HEK293 (cell line): ENCODE data around the gene MBTD1.
"Not testable (repeated sequence)": the region's sequence is repeated elsewhere in the genome, so short reads cannot be mapped to it uniquely, and the experiment has no call there.

Experiments used
- CTCF ChIA-PET: fragments of 350-600 bp; formaldehyde crosslinking; extraction: SDS; loops from one replicate; lab custom pipeline; 2021; ENCODE audit warnings: antibody characterized with exemption; lab: Yijun Ruan, JAX
- POLR2A ChIA-PET: fragments of 300-600 bp; formaldehyde crosslinking; extraction: SDS; loops from one replicate; lab custom pipeline; 2020; ENCODE audit warnings: antibody characterized with exemption, inconsistent platforms; lab: Yijun Ruan, JAX
- H3K27ac ChIP-seq: fragments of 200-500 bp; sonication (Bioruptor generic); 2 replicates; pipeline ENCODE4 v1.5.1; 2014; ENCODE audit warnings: low read depth, low read length, control low read depth, inconsistent platforms; ENCODE audit errors: extremely low read depth
- H3K36me3 ChIP-seq, 2 experiments: fragments of 200-500 bp in 1 of 2; sonication (Bioruptor generic) in 1 of 2; 1 replicate in 1 of 2; 2 replicates in 1 of 2; pipeline ENCODE4 v1.5.1; 2014 to 2017; ENCODE audit warnings: inconsistent platforms in 2 of 2, low read length in 2 of 2; ENCODE audit not compliant: control insufficient read depth in 2 of 2, insufficient read depth in 1 of 2
- H3K4me1 ChIP-seq: fragments of 200-500 bp; sonication (Bioruptor generic); 2 replicates; pipeline ENCODE4 v1.5.1; 2014; ENCODE audit warnings: mild to moderate bottlenecking, low read length, inconsistent platforms; ENCODE audit not compliant: control insufficient read depth, insufficient read depth
- H3K4me3 ChIP-seq: 2 replicates; pipeline ENCODE4 v1.5.1; 2011; ENCODE audit warnings: low read depth, mild to moderate bottlenecking, control low read depth, low read length, moderate library complexity
- H3K9me3 ChIP-seq: fragments of 200-500 bp; sonication (Bioruptor generic); 2 replicates; pipeline ENCODE4 v1.5.1; 2014; ENCODE audit warnings: low read depth, low read length, inconsistent platforms; ENCODE audit not compliant: control insufficient read depth, insufficient read depth
- GLIS2 ChIP-seq: fragments of 450-650 bp; formaldehyde crosslinking; IDR thresholded peaks from 2 replicates; pipeline ENCODE4 v1.5.1; 2016; ENCODE audit warnings: missing biosample characterization, missing genetic modification characterization
- KLF16 ChIP-seq: fragments of 450-650 bp; formaldehyde crosslinking; IDR thresholded peaks from 2 replicates; pipeline ENCODE4 v1.5.1; 2017; ENCODE audit warnings: missing biosample characterization, missing genetic modification characterization
- ZBTB1 ChIP-seq: fragments of 450-650 bp; formaldehyde crosslinking; IDR thresholded peaks from 2 replicates; pipeline ENCODE4 v1.5.1; 2016; ENCODE audit warnings: missing biosample characterization, missing genetic modification characterization
- ZBTB20 ChIP-seq: fragments of 450-650 bp; formaldehyde crosslinking; IDR thresholded peaks from 2 replicates; pipeline ENCODE4 v1.5.1; 2016; ENCODE audit warnings: missing biosample characterization, missing genetic modification characterization
- ZFP41 ChIP-seq: fragments of 450-650 bp; formaldehyde crosslinking; IDR thresholded peaks from 2 replicates; pipeline ENCODE4 v1.5.1; 2016; ENCODE audit warnings: missing biosample characterization, missing genetic modification characterization, borderline replicate concordance
- ZNF146 ChIP-seq: fragments of 450-650 bp; formaldehyde crosslinking; IDR thresholded peaks from 2 replicates; pipeline ENCODE4 v1.5.1; 2016; ENCODE audit warnings: missing biosample characterization, missing genetic modification characterization
- ZNF391 ChIP-seq: fragments of 450-650 bp; formaldehyde crosslinking; IDR thresholded peaks from 2 replicates; pipeline ENCODE4 v1.5.1; 2016; ENCODE audit warnings: low read depth, missing biosample characterization, missing genetic modification characterization, borderline replicate concordance
- ZNF416 ChIP-seq: fragments of 450-650 bp; formaldehyde crosslinking; IDR thresholded peaks from 2 replicates; pipeline ENCODE4 v1.5.1; 2016; ENCODE audit warnings: missing biosample characterization, missing genetic modification characterization
- ZNF560 ChIP-seq: fragments of 450-650 bp; formaldehyde crosslinking; IDR thresholded peaks from 2 replicates; pipeline ENCODE4 v1.5.1; 2017; ENCODE audit warnings: missing biosample characterization, missing genetic modification characterization, borderline replicate concordance
- ZNF561 ChIP-seq: fragments of 450-650 bp; IDR thresholded peaks from 2 replicates; pipeline ENCODE4 v1.5.1; 2018; ENCODE audit warnings: missing biosample characterization, missing genetic modification characterization, borderline replicate concordance
- ZNF658 ChIP-seq: fragments of 450-650 bp; formaldehyde crosslinking; IDR thresholded peaks from 2 replicates; pipeline ENCODE4; 2016; ENCODE audit warnings: missing biosample characterization, missing genetic modification characterization
- ZNF677 ChIP-seq: fragments of 450-650 bp; IDR thresholded peaks from 2 replicates; pipeline ENCODE4 v1.5.0; 2018; ENCODE audit warnings: missing biosample characterization, mild to moderate bottlenecking, missing genetic modification characterization, moderate library complexity
- ZNF747 ChIP-seq: fragments of 450-650 bp; formaldehyde crosslinking; IDR thresholded peaks from 2 replicates; pipeline ENCODE4 v1.5.1; 2016; ENCODE audit warnings: missing biosample characterization, missing genetic modification characterization
- TF ChIP-seq, protein P1 (sequence below): fragments of 450-650 bp; formaldehyde crosslinking; IDR thresholded peaks from 2 replicates; pipeline ENCODE4 v1.5.1; 2016; ENCODE audit warnings: missing biosample characterization, missing genetic modification characterization
- TF ChIP-seq, protein P2 (sequence below): fragments of 450-650 bp; formaldehyde crosslinking; IDR thresholded peaks from 2 replicates; pipeline ENCODE4 v1.5.1; 2017; ENCODE audit warnings: missing biosample characterization, mild to moderate bottlenecking, missing genetic modification characterization, moderate library complexity
- TF ChIP-seq, protein P3 (sequence below): fragments of 450-650 bp; formaldehyde crosslinking; IDR thresholded peaks from 2 replicates; pipeline ENCODE4 v1.5.1; 2016; ENCODE audit warnings: missing biosample characterization, missing genetic modification characterization

The MBTD1 gene

DNA sequence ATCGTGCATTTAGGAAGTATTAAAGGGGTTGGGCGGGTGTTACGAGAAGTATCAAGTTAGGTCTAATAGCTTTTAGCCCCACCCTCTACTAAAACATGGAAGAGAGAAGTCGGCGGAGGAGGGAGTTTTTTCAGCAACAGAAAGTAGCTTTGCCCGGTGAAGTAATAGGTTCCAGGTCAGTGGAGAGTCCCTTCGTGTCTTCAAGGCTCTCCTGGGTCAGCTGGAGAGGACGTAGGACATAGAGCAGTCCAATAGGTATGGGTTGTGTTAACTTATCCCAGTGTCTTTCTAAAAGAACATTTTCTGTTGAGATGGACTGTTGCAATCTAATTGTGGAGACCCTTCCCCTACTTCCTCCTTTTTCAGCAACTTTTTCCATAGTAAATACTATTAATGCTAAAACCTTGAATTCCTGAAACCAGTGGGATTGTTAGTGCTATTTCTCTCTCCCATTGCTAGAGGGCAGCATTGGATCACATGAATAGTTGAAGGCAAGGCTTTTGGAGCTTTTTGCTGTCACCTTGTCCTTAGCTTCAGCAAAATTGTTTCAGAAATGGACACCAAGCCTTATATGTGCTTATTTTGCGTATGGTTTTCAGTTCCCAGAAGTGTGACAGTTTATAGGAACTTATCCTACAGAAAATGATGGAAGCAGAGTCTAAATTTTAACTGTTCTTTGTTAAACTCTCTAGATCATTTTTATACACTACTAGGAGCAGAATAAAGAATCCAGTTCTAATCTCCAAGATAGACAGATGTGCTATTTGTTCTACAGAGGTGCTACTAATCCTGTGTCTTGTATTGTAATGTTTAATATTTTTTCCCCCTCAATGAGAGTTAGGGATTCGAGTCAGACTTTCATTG is 38.9 kb upstream of the MBTD1 start (continued):
- no peak for TF ChIP-seq ZFP41
- TF ChIP-seq, all 188 proteins: peak for 3

DNA sequence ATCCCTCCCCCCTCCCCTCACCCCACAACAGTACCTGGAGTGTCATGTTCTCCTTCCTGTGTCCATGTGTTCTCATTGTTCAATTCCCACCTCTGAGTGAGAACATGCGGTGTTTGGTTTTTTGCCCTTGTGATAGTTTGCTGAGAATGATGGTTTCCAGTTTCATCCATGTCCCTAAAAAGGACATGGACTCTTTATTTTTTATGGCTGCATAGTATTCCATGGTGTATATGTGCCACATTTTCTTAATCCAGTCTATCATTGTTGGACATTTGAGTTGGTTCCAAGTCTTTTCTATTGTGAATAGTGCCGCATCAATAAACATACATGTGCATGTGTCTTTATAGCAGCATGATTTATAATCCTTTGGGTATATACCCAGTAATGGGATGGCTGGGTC is 34.5 kb upstream of the MBTD1 start:
- peaks cover 42 to 76% of the 10 kb centered on the region in 2 experiments for H3K36me3 ChIP-seq
- CTCF ChIA-PET: interaction anchor here (0.5 kb wide), 1 partner anchor 141 kb away, joined by 4 read pairs; the partner anchor contains the start of gene NME1
- H3K4me1 ChIP-seq, H3K9me3 ChIP-seq, POLR2A ChIA-PET, H3K27ac ChIP-seq, H3K4me3 ChIP-seq: not testable (repeated sequence)
- TF ChIP-seq ZNF146: peak; percentile 93

DNA sequence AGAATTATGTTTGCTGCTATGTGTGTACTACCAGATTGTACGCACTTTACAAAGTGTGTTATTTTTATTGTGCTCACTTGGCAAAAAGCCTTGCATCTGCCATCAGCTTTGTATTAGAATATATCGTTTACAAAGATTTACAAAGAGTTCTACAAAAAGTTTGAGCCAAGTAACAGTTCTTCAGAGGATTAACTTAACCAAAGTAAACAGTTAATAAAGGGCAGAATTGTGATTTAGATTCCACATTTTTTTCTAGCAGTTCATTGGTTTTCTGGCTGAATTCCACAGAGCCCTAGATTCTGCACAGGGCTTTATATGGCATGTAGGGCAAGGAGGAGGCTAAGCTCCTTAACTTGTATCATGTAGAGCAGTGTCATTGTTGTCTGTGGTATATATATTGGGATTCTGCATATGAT is 29.9 kb upstream of the MBTD1 start:
- TF ChIP-seq, protein P1, sequence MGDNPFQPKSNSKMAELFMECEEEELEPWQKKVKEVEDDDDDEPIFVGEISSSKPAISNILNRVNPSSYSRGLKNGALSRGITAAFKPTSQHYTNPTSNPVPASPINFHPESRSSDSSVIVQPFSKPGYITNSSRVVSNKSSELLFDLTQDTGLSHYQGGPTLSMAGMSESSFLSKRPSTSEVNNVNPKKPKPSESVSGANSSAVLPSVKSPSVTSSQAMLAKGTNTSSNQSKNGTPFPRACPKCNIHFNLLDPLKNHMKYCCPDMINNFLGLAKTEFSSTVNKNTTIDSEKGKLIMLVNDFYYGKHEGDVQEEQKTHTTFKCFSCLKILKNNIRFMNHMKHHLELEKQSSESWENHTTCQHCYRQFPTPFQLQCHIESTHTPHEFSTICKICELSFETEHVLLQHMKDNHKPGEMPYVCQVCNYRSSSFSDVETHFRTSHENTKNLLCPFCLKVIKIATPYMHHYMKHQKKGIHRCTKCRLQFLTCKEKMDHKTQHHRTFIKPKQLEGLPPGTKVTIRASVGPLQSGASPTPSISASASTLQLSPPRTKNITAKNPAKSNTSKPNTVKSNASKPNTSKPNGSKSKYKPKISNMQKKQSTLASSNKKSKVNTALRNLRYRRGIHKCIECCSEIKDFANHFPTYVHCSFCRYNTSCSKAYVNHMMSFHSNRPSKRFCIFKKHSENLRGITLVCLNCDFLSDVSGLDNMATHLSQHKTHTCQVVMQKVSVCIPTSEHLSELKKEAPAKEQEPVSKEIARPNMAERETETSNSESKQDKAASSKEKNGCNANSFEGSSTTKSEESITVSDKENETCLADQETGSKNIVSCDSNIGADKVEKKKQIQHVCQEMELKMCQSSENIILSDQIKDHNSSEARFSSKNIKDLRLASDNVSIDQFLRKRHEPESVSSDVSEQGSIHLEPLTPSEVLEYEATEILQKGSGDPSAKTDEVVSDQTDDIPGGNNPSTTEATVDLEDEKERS (tag by site-specific recombination): no peak
- TF ChIP-seq ZBTB1 (tag by site-specific recombination) (no peak), ZNF658 (tag by site-specific recombination) (no peak), ZNF416 (tag by site-specific recombination) (no peak), ZNF560 (tag by site-specific recombination) (no peak), ZNF391 (no peak), KLF16 (tag by site-specific recombination) (no peak), ZNF677 (no peak), GLIS2 (tag by site-specific recombination) (no peak), ZNF747 (tag by site-specific recombination) (no peak), ZBTB20 (tag by site-specific recombination) (no peak), ZNF561 (no peak)
- TF ChIP-seq, protein P2, sequence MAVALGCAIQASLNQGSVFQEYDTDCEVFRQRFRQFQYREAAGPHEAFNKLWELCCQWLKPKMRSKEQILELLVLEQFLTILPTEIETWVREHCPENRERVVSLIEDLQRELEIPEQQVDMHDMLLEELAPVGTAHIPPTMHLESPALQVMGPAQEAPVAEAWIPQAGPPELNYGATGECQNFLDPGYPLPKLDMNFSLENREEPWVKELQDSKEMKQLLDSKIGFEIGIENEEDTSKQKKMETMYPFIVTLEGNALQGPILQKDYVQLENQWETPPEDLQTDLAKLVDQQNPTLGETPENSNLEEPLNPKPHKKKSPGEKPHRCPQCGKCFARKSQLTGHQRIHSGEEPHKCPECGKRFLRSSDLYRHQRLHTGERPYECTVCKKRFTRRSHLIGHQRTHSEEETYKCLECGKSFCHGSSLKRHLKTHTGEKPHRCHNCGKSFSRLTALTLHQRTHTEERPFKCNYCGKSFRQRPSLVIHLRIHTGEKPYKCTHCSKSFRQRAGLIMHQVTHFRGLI (tag by site-specific recombination): no peak
- TF ChIP-seq, protein P3, sequence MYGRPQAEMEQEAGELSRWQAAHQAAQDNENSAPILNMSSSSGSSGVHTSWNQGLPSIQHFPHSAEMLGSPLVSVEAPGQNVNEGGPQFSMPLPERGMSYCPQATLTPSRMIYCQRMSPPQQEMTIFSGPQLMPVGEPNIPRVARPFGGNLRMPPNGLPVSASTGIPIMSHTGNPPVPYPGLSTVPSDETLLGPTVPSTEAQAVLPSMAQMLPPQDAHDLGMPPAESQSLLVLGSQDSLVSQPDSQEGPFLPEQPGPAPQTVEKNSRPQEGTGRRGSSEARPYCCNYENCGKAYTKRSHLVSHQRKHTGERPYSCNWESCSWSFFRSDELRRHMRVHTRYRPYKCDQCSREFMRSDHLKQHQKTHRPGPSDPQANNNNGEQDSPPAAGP (tag by site-specific recombination): no peak
- H3K9me3 ChIP-seq: no peaks in the 10 kb centered on the region
- ChIA-PET CTCF (interaction anchor here (0.7 to 3.2 kb wide), 3 partner anchors 9 to 171 kb away, joined by 4 to 19 read pairs (median 6); no protein-coding TSS in a partner anchor), POLR2A (no interaction called here)
- no peaks in the 10 kb centered on the region for H3K4me1 ChIP-seq
- no peak overlapping the region for H3K27ac ChIP-seq
- H3K36me3 ChIP-seq: peaks cover 81 to 93% of the 10 kb centered on the region in 2 experiments
- H3K4me3 ChIP-seq: no peak overlapping the region
